ENCODE results near the gene COBL.

- TF ChIP-seq POLR2A (IDR thresholded peaks at IDR 0.05) (no peak), CTCF (IDR thresholded peaks at IDR 0.05) (no peak)
These were observed 10.2 kb upstream of the COBL start for GRCh38 chr7:51326656-51327286.
